ENCODE data around the gene CUX1.

The CUX1 gene

DNA sequence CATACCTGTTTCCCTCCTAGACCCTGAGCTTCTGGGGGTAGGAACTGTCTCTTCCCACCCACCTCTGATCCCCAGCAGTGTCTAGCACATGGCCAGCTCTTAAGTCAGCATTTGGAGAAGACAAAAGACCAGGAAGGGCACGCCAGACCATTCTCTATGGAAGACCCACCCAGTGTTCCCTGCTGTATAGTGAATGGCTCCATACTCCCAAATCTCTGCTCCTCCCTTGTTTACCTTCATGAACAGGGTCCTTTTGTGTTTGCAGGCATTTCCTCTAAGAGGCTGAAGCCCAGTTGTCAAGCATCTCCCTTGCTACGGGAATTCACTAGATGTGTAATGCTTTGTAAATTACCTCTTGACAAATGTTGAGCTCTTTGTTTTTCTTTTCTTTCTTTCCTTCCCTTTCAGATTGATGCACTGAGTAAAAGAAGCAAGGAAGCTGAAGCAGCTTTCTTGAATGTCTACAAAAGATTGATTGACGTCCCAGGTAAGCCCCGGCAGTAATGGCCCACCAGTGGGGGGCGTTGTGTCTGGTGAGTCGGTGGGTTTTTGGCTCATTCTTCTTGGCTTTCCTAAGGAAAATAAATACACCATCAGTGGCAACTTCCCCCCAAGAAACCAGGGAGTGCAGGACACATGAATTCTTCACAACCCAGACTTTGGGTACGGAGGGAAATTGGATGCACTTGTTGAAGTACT, 252.7 kb downstream of the CUX1 start:
- ATAC-seq (ENCODE audit: low read depth) = no peak
- TF ChIP-seq, protein P1, sequence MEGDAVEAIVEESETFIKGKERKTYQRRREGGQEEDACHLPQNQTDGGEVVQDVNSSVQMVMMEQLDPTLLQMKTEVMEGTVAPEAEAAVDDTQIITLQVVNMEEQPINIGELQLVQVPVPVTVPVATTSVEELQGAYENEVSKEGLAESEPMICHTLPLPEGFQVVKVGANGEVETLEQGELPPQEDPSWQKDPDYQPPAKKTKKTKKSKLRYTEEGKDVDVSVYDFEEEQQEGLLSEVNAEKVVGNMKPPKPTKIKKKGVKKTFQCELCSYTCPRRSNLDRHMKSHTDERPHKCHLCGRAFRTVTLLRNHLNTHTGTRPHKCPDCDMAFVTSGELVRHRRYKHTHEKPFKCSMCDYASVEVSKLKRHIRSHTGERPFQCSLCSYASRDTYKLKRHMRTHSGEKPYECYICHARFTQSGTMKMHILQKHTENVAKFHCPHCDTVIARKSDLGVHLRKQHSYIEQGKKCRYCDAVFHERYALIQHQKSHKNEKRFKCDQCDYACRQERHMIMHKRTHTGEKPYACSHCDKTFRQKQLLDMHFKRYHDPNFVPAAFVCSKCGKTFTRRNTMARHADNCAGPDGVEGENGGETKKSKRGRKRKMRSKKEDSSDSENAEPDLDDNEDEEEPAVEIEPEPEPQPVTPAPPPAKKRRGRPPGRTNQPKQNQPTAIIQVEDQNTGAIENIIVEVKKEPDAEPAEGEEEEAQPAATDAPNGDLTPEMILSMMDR (IDR thresholded peaks at IDR 0.05; ENCODE audit: poor library complexity, severe bottlenecking) = no peak
- Histone ChIP-seq H3K27me3 (ENCODE audit: insufficient read depth, poor library complexity, severe bottlenecking) (no peaks in the 10 kb centered on the region), H3K36me3 (ENCODE audit: low read depth) (no peaks in the 10 kb centered on the region), H3K9me3 (ENCODE audit: severe bottlenecking) (no peaks in the 10 kb centered on the region), H3K4me1 (ENCODE audit: insufficient read depth, poor library complexity, severe bottlenecking) (no peaks in the 10 kb centered on the region), H3K27ac (ENCODE audit: poor library complexity, severe bottlenecking) (no peak overlapping the region), H3K4me3 (ENCODE audit: severe bottlenecking) (no peak overlapping the region)
- DNase-seq (ENCODE audit: low spot score) = no peak

DNA sequence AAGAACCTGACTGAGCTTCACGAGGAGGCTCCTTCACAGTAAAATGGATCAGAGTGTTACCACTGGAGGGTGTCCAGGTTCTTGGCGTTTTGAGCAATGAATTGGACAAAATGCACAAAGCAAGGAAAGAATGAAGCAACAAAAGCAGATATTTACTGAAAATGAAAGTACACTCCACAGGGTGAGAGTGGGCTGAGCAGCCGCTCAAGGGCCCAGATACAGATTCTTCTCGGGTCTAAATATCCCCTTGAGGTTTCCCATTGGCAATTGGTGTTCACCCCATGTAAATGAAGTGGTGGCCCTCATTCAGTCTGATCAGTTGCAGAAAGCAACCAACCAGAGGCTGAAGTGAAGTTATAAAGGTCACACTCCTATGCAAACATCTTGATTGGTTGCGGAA, 254.6 kb downstream of the CUX1 start:
- TF ChIP-seq, protein P1 (IDR thresholded peaks at IDR 0.05; ENCODE audit: poor library complexity, severe bottlenecking) = no peak
- no peak overlapping the region for H3K4me3 ChIP-seq (ENCODE audit: severe bottlenecking)
- H3K9me3 ChIP-seq (ENCODE audit: severe bottlenecking) = no peaks in the 10 kb centered on the region
- no peak overlapping the region for H3K27ac ChIP-seq (ENCODE audit: poor library complexity, severe bottlenecking)
- H3K27me3 ChIP-seq (ENCODE audit: insufficient read depth, poor library complexity, severe bottlenecking) = no peaks in the 10 kb centered on the region
- DNase-seq (ENCODE audit: low spot score) (no peak), ATAC-seq (ENCODE audit: low read depth) (no peak)
- H3K36me3 ChIP-seq (ENCODE audit: low read depth) = no peaks in the 10 kb centered on the region
- no peaks in the 10 kb centered on the region for H3K4me1 ChIP-seq (ENCODE audit: insufficient read depth, poor library complexity, severe bottlenecking)

DNA sequence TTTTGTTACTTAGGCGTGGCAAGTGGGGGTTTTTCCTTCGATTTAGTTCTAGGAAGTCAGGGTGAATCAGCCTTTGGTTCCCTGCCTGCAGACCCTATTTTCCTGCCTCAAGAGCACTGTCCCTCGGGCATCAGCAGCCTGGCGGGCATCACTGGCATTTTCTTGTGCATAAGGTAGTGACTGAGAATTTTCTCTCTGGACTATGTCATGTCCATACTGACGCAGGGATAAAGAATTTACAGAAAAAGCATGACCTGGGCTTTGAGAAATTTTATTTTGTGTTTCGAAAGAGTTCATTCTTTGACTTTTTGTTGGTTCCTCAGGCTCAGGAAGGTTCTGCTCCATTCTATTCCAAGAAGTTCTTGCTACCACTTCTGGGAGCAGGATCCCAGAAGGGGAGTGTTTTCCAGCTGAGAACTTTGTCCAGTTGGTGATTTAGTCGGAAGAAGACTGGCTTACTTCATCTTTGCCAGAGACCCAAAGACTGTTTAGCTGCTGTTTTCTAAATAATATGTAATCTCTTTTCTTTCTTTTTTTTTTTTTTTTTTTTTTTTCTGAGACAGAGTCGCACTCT, 255.3 kb downstream of the CUX1 start:
- Histone ChIP-seq H3K27ac (ENCODE audit: poor library complexity, severe bottlenecking) (no peak overlapping the region), H3K36me3 (ENCODE audit: low read depth) (no peaks in the 10 kb centered on the region), H3K9me3 (ENCODE audit: severe bottlenecking) (no peaks in the 10 kb centered on the region), H3K4me3 (ENCODE audit: severe bottlenecking) (no peak overlapping the region), H3K4me1 (ENCODE audit: insufficient read depth, poor library complexity, severe bottlenecking) (no peaks in the 10 kb centered on the region), H3K27me3 (ENCODE audit: insufficient read depth, poor library complexity, severe bottlenecking) (no peaks in the 10 kb centered on the region)
- no peak; the same call in 2 of the 3 replicates for ATAC-seq (ENCODE audit: low read depth)
- no peak for DNase-seq (ENCODE audit: low spot score)
- TF ChIP-seq, protein P1 (IDR thresholded peaks at IDR 0.05; ENCODE audit: poor library complexity, severe bottlenecking) = no peak

DNA sequence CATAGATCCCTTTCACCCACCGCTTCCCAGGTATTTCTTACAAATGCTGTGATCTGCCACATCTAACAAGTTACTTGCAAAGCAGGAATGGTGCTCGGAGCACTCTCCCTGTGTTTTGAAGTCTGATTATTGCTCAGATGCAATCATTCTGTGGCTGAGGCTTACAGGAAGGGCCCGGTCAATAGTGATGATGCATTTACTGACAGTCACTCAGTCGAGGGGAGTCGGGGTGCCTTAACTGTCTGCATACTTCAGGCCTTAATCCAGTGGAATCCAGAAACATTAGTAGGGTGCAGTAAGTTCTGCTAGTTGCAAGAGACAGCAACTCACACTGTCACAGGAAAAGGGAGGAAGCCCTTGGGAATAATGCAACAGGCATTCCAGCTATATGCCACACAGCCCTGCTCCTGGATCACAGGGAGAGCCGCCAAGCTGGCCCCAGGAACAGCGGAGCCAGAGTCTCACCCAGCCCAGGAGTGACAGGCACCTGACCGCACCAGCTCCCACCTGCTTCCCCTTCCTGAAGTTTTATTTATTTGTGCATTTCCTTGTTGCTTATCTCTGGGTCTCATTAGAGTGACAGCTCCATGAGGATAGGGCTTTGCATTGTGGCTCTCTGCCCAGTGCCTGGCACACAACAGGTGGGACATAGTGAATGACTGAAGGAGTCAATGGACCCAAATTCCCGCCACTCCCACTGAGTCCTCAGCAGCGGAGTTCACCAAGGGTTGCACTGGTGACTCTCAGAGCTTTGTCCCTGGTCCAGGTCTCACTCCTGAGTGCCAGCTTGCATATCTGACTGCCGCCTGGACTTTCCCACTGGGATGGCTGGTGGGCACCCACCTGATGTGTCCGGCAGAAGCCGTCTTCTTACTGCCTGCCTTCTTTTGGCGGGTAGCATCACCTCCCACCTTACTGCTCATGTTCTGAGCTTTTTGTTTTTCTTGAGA, 256.8 kb downstream of the CUX1 start:
- Histone ChIP-seq H3K27me3 (ENCODE audit: insufficient read depth, poor library complexity, severe bottlenecking) (no peaks in the 10 kb centered on the region), H3K4me1 (ENCODE audit: insufficient read depth, poor library complexity, severe bottlenecking) (no peaks in the 10 kb centered on the region), H3K36me3 (ENCODE audit: low read depth) (no peaks in the 10 kb centered on the region), H3K27ac (ENCODE audit: poor library complexity, severe bottlenecking) (no peak overlapping the region), H3K4me3 (ENCODE audit: severe bottlenecking) (no peak overlapping the region), H3K9me3 (ENCODE audit: severe bottlenecking) (no peaks in the 10 kb centered on the region)
- TF ChIP-seq, protein P1 (IDR thresholded peaks at IDR 0.05; ENCODE audit: poor library complexity, severe bottlenecking) = no peak
- no peak for ATAC-seq (ENCODE audit: low read depth)
- DNase-seq (ENCODE audit: low spot score) = no peak

All from RWPE2 (cell line).